ENCODE results near the gene PRR13. TPM values are rescaled to one million over a fixed set of nuclear protein-coding genes. Genes with fewer than 3 reads are reported as not detected.

The PRR13 gene
- total RNA-seq, 1 donor from 2014 or later = 132 TPM

DNA sequence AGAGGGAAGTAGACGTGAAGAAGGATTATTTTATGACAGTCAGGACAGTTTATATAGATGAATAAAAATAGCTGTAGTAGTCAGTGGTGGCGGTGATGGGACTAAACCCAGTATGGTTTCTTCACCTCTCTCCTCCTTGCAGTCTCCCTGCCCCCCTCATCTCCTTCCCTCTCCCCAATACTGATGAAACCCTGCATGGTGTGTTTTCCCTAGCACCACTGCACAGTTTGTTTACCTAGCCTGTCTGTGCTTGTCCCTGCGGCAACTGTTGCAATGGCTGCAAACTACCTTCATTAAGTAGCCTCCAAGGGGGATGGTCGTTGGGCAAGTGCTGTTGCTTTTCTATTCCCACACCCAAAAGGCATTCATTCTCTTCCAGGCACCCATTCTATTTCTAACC, 25.1 kb downstream of the PRR13 start:
- TF ChIP-seq, protein P1, sequence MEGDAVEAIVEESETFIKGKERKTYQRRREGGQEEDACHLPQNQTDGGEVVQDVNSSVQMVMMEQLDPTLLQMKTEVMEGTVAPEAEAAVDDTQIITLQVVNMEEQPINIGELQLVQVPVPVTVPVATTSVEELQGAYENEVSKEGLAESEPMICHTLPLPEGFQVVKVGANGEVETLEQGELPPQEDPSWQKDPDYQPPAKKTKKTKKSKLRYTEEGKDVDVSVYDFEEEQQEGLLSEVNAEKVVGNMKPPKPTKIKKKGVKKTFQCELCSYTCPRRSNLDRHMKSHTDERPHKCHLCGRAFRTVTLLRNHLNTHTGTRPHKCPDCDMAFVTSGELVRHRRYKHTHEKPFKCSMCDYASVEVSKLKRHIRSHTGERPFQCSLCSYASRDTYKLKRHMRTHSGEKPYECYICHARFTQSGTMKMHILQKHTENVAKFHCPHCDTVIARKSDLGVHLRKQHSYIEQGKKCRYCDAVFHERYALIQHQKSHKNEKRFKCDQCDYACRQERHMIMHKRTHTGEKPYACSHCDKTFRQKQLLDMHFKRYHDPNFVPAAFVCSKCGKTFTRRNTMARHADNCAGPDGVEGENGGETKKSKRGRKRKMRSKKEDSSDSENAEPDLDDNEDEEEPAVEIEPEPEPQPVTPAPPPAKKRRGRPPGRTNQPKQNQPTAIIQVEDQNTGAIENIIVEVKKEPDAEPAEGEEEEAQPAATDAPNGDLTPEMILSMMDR (conservative IDR thresholded peaks at IDR 0.05; ENCODE audit: low read depth, low read length) = no peak
- H3K4me3 ChIP-seq (ENCODE audit: low read depth, low read length) = no peak overlapping the region
- no peak for DNase-seq (ENCODE audit: low read depth)

DNA sequence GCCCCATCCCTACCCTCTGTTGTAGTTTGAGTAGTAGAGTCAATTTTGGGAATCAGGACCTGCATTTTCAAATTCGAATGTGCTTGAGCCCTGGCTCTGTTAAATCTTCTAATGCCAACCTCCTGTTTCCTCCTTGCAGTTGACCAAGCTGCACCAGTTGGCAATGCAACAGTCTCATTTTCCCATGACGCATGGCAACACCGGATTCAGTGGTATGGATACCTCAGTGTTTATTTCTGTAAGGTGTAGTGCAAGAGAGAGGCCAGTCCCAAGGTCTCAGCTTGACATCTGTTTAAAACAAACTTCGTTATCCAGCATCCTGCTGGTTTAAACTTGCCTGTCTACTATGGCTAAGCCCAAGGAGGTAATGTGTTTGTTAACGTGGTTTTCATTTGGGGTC, 25.5 kb downstream of the PRR13 start:
- DNase-seq (ENCODE audit: low read depth) = no peak
- H3K4me3 ChIP-seq (ENCODE audit: low read depth, low read length) = no peak overlapping the region
- TF ChIP-seq, protein P1 (conservative IDR thresholded peaks at IDR 0.05; ENCODE audit: low read depth, low read length) = no peak

DNA sequence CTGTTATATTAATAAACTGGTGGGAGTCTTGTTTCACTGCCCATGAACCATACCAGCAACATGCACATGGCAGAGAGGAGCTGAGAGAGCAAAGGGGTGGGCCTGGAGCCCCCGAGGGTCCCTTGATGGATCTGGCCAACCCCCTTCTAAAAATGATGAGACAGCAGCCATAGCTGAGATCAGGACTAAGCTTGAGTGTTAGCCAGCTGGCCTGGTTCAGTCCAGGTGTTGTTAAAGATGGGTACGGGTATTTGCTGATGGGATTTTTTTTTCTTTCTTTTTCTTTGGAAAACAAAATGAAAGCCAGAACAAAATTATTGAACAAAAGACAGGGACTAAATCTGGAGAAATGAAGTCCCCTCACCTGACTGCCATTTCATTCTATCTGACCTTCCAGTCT, 26.3 kb downstream of the PRR13 start:
- TF ChIP-seq, protein P1 (conservative IDR thresholded peaks at IDR 0.05; ENCODE audit: low read depth, low read length) = no peak
- H3K4me3 ChIP-seq (ENCODE audit: low read depth, low read length) = no peak overlapping the region
- no peak for DNase-seq (ENCODE audit: low read depth)

DNA sequence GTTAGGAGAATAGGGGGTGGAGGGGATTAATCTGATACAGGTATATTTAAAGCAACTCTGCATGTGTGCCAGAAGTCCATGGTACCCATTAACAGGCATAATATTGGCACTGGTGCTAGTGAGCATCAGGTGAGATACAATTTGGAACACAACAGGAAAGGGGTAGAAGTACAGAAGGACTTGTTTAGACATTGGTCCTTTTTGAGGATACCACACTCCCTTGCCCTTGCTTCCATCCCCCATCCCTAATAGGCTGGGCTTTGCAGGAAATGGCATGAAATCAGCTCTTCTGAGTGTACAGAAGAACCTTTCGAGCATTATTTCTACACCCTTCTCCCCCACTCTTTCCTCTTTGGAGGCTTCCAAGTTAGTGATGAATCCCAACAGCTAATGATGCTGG, 26.7 kb downstream of the PRR13 start:
- TF ChIP-seq, protein P1 (conservative IDR thresholded peaks at IDR 0.05; ENCODE audit: low read depth, low read length) = no peak
- no peak overlapping the region for H3K4me3 ChIP-seq (ENCODE audit: low read depth, low read length)
- no peak for DNase-seq (ENCODE audit: low read depth)

DNA sequence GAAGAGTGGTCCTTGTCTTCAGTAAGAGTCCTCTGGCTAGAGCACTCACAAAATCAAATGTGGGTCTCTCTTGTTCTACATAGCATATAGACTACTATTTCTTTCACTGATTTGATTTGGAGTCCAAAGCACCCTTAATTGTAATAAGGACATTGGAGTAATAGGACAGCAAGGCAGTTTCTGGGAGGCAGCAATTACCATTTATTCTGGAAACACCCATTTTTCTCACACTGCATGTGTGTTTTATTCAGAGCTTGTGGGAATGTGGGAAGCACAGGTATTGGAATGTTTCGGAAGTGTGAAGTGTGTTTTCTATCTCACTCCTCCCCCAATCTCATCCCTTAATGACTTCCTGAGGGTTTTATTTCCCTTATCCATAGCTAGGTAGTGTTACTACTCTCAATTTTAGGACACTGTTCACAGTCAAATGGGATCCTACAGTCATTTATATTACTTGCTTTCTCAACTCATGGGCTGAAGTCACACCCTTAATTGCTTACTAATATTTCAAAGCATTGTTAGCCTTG, 30.6 kb downstream of the PRR13 start:
- DNase-seq (ENCODE audit: low read depth) = no peak
- H3K4me3 ChIP-seq (ENCODE audit: low read depth, low read length) = no peak overlapping the region
- TF ChIP-seq, protein P1 (conservative IDR thresholded peaks at IDR 0.05; ENCODE audit: low read depth, low read length) = no peak

DNA sequence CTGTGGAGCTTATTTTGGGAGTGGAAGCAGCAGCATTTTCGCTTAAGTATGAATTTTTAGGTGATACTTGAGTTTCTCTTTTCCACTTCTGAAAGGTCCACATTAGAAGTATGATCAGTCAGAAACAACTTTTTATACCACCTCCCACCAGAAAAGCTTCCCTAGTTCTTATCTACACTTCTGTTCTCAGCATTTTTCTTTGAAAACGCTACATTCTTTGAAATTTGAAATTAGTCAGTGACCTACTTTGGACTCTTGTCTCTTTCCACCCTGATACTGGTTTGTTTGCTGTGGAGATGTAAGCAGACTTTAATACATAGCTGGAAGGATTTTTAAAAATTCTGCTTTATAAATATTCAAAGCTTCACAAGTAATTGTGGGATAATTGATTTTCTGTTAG, 32.5 kb downstream of the PRR13 start:
- no peak overlapping the region for H3K4me3 ChIP-seq (ENCODE audit: low read depth, low read length)
- TF ChIP-seq, protein P1 (conservative IDR thresholded peaks at IDR 0.05; ENCODE audit: low read depth, low read length) = no peak
- no peak for DNase-seq (ENCODE audit: low read depth)

DNA sequence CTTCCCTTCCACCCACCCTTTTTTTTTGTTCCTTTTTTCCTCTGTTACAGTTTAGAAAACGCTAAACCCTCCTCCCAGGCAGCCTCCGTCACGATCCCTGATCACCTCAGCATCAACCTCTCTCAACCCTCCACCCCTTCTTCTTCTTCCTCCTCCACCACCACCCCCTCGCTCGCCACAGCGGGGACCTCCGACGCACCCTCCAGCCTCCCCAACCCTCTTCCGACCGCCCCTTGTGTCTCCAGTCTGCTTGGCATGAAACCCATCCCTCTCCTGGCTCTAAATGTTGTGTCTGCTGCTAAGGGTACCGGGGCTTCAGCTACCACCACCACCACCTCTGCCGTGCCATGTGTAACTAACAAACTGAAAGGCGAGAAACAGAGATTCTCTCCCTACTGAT, 33.3 kb downstream of the PRR13 start:
- TF ChIP-seq, protein P1 (conservative IDR thresholded peaks at IDR 0.05; ENCODE audit: low read depth, low read length) = no peak
- H3K4me3 ChIP-seq (ENCODE audit: low read depth, low read length) = no peak overlapping the region
- DNase-seq (ENCODE audit: low read depth) = no peak
